Heart right ventricle (tissue), 16 donors: ENCODE results near the gene EBF3. TPM values are rescaled to one million over a fixed set of nuclear protein-coding genes. Genes with fewer than 3 reads are reported as not detected.

ENCODE experiments used
- ATAC-seq, 8 donors: fragments of 200-7000 bp; cut with Tn5 transposase; one replicate each; pipeline ENCODE4 v1.9.1; 2020; ENCODE audit warnings: mild to moderate bottlenecking in 8 of 8, moderate library complexity in 8 of 8, moderate number of reproducible peaks in 1 of 8
- DNase-seq, 2 donors: peaks; one replicate each; pipeline ENCODE4 v3.0.0-alpha.2; 2020
- H3K27ac ChIP-seq, 10 donors: fragments of 200-600 bp; sonication (generic) in 2 of 10; one replicate each; pipeline versions ENCODE4 v1.5.0 to v1.8.0; 2020 to 2022; ENCODE audit warnings: mild to moderate bottlenecking in 3 of 10
- H3K27me3 ChIP-seq, 7 donors: fragments of 200-600 bp; one replicate each; pipeline ENCODE4 v1.8.0; 2021 to 2022; ENCODE audit warnings: mild to moderate bottlenecking in 2 of 7
- H3K36me3 ChIP-seq, 9 donors: fragments of 200-600 bp; sonication (generic) in 1 of 9; one replicate each; pipeline versions ENCODE4 v1.5.0 to v1.8.0; 2020 to 2022; ENCODE audit warnings: mild to moderate bottlenecking in 2 of 9
- H3K4me1 ChIP-seq, 9 donors: fragments of 200-600 bp; sonication (generic) in 1 of 9; one replicate each; pipeline versions ENCODE4 v1.5.0 to v1.8.0; 2020 to 2022; ENCODE audit warnings: mild to moderate bottlenecking in 4 of 9
- H3K4me3 ChIP-seq, 10 donors: fragments of 200-600 bp; sonication (generic) in 2 of 10; one replicate each; pipeline versions ENCODE4 v1.5.0 to v1.8.0; 2020 to 2022; ENCODE audit warnings: mild to moderate bottlenecking in 7 of 10, moderate library complexity in 2 of 10
- H3K9me3 ChIP-seq, 11 donors: fragments of 200-600 bp in 10 of 11; sonication (generic) in 2 of 11; one replicate each; pipeline versions ENCODE4 v1.5.0 to v1.8.0; 2013 to 2022; ENCODE audit warnings: mild to moderate bottlenecking in 2 of 11, control low read depth in 1 of 11, moderate library complexity in 1 of 11
- WGBS, 2 donors: extraction: QIAGEN DNeasy Blood & Tissue Kit; methylation state at CpG; one replicate each; pipeline ENCODE4 v1.1.7; 2013; ENCODE audit warnings: inconsistent platforms in 1 of 2; 5-methylcytosine and 5-hydroxymethylcytosine counted together
- intact Hi-C, 10 donors: fragments of 100-400 bp; cut with DNase I; formaldehyde crosslinking; loops; one replicate each; pipeline versions ENCODE4 v1.11.1 to v1.14.2; 2022
- polyA plus RNA-seq, 2 donors: library from polyadenylated mRNA; stranded (reverse); fragments of 200-250 nt; gene quantifications; one replicate each; pipeline ENCODE4 v1.2.3, GENCODE V29; 2013
- total RNA-seq, 10 donors: library from RNA; stranded (reverse); fragmentation: NEBNext Ultra II Directional in 3 of 10; extraction: Animal tissue kit (Norgen Biotek cat#: 25700) in 3 of 10; gene quantifications; one replicate each; pipeline versions ENCODE4 v1.2.1 to v1.2.4, GENCODE V29; 2021 to 2023
- TF ChIP-seq, protein P1 (sequence below), 9 donors: fragments of 200-600 bp; sonication (generic) in 2 of 9; IDR thresholded peaks; one replicate each; pipeline versions ENCODE4 v1.5.0 to v1.8.0; 2021 to 2022; ENCODE audit warnings: antibody characterized with exemption in 9 of 9, mild to moderate bottlenecking in 5 of 9, moderate library complexity in 1 of 9
- donor health status: Arrhythmogenic right ventricular cardiomyopathy.
- donor health status: ischemic (EF 13 %, LVEDD 7.1; RV severe dilation, severe dysfunction).
- donor health status: healthy with polysubstance abuse.
- donor health status: DM: no; HTN: yes; CAD: no.
- donor health status: DM: no; HTN: no; CAD: no.
- donor health status: ischemic (EF 25% LVEDD 6.9; RV normal size, moderate dysfunction).
- donor health status: ischemic (EF 25% LVEDD 5.7; RV mildly dilated, moderate dysfunction).
- donor health status: healthy.
- donor health status: DM: yes; HTN: yes; CAD: no.
- donor health status: Ischemic cardiomyopathy.
- donor health status: ischemic (EF 35%, LVEDD 5.7; RV mildly dilated, moderate dysfunction).
- donor health status: nonischemic (EF 11% LVEDD 7.7; RV severe dilation, severe dysfunction).
- donor health status: DM: yes; HTN: yes; CAD: no.
- donor health status: PGD.
- donor health status: ischemic (EF 29% LVEDD 5.4; RV normal size, mild dysfunction).
- donor health status: nonischemic (EF 23%, LVEDD 6.1; RV moderate dilation, normal function).

EBF3 gene
- total and polyA plus RNA-seq, 12 donors = 3.9 to 12.2 (median 5.6) TPM

GRCh38 chr10:129815898-129816655, 148.0 kb downstream of the EBF3 start:
- intact Hi-C loops = no loop called here
- WGBS, 2 donors = 88 to 92% methylated on average over 17 of the region's 17 CpGs
- ATAC-seq (no peak), DNase-seq (no peak)
- Histone ChIP-seq H3K4me1 (no peaks in the 10 kb centered on the region), H3K27me3 (peaks cover 0 to 18% (median 0%) of the 10 kb centered on the region in 7 donors), H3K27ac (no peak overlapping the region), H3K36me3 (no peaks in the 10 kb centered on the region), H3K4me3 (no peak overlapping the region), H3K9me3 (peaks cover 0 to 15% (median 0%) of the 10 kb centered on the region in 11 donors)
- TF ChIP-seq, protein P1, sequence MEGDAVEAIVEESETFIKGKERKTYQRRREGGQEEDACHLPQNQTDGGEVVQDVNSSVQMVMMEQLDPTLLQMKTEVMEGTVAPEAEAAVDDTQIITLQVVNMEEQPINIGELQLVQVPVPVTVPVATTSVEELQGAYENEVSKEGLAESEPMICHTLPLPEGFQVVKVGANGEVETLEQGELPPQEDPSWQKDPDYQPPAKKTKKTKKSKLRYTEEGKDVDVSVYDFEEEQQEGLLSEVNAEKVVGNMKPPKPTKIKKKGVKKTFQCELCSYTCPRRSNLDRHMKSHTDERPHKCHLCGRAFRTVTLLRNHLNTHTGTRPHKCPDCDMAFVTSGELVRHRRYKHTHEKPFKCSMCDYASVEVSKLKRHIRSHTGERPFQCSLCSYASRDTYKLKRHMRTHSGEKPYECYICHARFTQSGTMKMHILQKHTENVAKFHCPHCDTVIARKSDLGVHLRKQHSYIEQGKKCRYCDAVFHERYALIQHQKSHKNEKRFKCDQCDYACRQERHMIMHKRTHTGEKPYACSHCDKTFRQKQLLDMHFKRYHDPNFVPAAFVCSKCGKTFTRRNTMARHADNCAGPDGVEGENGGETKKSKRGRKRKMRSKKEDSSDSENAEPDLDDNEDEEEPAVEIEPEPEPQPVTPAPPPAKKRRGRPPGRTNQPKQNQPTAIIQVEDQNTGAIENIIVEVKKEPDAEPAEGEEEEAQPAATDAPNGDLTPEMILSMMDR (IDR thresholded peaks at IDR 0.05) = no peak

DNA sequence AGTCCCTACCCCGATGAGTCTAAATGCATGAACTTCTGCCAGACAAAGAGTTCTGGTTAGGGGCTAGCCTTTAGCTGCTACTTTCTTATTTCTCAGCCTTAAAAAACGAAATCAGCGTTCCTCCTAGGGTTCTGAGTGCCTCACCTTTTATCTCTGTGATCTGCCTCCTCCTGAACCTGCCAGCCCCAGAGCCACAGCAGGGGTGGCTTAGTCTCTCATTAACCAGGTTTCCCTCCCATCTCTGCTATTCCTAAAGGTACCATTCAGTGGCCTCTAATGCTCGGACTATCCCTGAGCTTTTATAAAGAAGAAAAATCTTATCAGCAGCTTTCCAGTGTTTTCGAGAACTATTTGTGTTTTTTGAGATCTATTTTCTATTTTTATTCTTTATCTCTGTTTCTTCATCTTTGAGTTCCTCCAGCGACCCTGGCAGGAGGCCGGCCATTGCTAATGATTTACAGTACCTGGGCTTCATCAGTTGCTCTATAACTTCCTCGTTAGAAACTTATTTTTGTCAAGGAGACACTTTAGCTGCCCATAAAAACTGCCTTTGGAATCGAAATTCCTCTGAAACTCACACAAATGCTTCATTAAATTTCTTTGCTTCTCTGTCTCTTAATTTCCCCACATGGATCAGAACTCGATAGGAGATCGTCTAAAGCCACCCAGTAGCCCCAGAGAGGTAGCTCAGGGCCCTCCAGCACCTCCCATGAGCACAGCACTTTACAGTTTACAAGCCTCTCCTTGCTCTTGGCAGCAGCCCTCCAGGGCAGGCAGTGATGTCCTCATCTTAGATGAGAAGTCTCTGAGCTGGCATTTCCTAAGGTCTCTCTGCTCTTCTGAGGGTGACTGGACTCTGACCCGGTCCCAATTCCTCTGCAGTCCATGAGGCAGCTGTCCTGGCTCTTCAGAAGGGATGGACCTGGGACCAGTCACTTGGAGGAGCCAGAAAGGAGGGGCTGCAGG, 149.1 kb downstream of the EBF3 start:
- DNase-seq (no peak), ATAC-seq (no peak)
- TF ChIP-seq, protein P1 (IDR thresholded peaks at IDR 0.05) = no peak
- Histone ChIP-seq H3K27me3 (peaks cover 0 to 20% (median 0%) of the 10 kb centered on the region in 7 donors), H3K4me1 (no peaks in the 10 kb centered on the region), H3K4me3 (no peak overlapping the region), H3K27ac (no peak overlapping the region), H3K9me3 (peaks cover 0 to 15% (median 0%) of the 10 kb centered on the region in 11 donors), H3K36me3 (no peaks in the 10 kb centered on the region)
- WGBS, 2 donors = 69 to 71% methylated on average over 12 of the region's 12 CpGs
- intact Hi-C loops = no loop called here

DNA sequence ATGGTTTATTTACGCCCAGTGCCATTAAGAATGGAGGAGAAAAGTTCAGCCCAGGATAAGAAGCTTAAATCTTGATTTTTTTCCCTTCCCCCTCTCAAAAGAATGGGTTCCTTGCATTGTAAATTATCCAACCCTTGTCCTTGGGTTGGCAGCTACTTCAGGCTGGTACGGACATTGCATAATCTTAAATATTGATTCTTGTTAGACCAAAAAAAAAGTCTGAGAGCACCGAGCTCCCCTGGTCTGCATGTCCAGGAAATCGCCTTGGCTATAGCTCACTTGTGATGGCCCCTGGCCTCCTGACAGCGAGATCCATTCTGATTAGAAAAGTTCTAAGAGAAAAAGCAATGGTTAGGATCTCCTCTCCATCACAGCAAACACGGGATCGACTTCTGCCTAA, 151.7 kb downstream of the EBF3 start:
- intact Hi-C loops = no loop called here
- no peak overlapping the region for H3K4me3 ChIP-seq
- ATAC-seq = no peak
- peaks cover 0 to 20% (median 0%) of the 10 kb centered on the region in 7 donors for H3K27me3 ChIP-seq
- H3K36me3 ChIP-seq = no peaks in the 10 kb centered on the region
- TF ChIP-seq, protein P1 (IDR thresholded peaks at IDR 0.05) = no peak
- H3K9me3 ChIP-seq = peaks cover 0 to 3% (median 0%) of the 10 kb centered on the region in 11 donors
- H3K27ac ChIP-seq = no peak overlapping the region
- H3K4me1 ChIP-seq = no peaks in the 10 kb centered on the region
- 83 to 86% methylated on average over 7 of the region's 7 CpGs for WGBS, 2 donors
- no peak for DNase-seq

DNA sequence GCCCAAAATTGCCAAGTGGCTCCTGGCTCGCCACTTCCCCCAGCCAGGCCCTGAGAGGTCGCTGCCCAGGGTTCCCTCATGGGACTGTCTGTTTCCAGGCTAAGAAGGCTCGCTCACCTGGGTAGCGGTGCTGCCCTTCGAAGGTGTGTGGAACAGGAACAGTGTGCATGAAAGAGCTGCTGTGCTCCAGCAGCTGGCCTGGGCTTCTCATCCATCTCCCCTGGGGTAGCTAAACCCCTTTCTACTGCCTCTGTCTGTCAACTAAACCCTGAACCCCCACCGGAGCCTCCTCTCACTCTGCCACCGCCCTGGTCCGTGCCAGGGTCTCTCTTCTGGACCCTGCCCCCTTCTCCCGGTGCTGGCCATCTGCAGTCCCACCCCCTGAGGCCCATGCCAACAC, 152.9 kb downstream of the EBF3 start:
- intact Hi-C loops = no loop called here
- Histone ChIP-seq H3K4me3 (no peak overlapping the region), H3K27ac (no peak overlapping the region), H3K36me3 (no peaks in the 10 kb centered on the region), H3K27me3 (peaks cover 0 to 13% (median 0%) of the 10 kb centered on the region in 7 donors), H3K4me1 (no peaks in the 10 kb centered on the region), H3K9me3 (peaks cover 0 to 7% (median 2%) of the 10 kb centered on the region in 11 donors)
- WGBS, 2 donors = 87 to 94% methylated on average over 9 of the region's 9 CpGs
- ATAC-seq = no peak
- no peak for DNase-seq
- TF ChIP-seq, protein P1 (IDR thresholded peaks at IDR 0.05) = no peak
